OCI-M1 (cell line): ENCODE measurements around the gene OCRL.
A peak's percentile ranks its signal among the peaks of the same experiment; 100 is the strongest.

Experiments
- DNase-seq: peaks from one replicate; lab custom pipeline; 2025; lab: John Stamatoyannopoulos, UW

Gene OCRL

DNA sequence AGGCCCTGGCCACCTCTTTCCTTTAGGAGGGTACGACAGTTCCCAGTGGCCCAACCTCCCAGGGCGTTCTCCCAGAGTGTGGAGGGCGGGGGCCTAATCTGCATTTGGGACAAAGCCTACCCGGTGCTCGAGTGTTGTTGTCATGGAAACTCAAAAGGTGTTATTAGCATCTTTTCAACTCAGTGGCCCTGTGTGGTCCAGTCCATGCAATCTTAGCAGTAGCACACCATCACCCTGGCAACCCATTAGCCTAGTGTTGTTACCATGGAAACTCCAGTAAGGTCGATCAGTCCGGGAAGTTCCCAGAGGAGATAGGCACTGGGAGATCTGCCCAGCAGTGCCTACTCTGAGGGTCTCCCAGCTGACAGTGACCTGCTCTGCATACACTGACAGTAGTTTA is 94.5 kb downstream of the OCRL start:
- no peak for DNase-seq

DNA sequence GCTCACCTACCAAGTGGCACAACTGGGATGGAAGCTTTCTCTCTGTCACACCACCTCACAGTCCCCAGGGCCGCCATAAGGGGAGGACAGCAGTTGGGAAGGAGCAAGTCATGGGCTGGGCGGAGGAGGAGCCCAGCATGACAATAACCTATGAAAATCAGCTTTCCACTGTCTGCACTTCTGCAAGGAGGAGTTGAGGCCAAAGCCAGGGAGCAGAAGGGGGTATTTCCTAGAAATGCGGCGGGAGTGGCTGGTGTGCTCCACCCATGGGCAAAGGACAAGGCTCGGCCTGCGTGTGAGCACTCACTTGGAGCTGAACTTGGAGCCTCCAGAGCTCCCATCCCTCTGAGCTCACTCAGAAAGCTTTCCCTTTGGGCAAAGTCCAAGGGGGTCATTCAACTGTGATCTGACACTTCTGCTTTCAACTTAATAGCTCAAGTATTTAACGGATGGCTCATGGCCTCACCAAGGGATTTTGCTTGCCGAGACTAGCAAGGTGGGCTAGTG is 96.2 kb downstream of the OCRL start:
- peak; percentile 32 for DNase-seq

DNA sequence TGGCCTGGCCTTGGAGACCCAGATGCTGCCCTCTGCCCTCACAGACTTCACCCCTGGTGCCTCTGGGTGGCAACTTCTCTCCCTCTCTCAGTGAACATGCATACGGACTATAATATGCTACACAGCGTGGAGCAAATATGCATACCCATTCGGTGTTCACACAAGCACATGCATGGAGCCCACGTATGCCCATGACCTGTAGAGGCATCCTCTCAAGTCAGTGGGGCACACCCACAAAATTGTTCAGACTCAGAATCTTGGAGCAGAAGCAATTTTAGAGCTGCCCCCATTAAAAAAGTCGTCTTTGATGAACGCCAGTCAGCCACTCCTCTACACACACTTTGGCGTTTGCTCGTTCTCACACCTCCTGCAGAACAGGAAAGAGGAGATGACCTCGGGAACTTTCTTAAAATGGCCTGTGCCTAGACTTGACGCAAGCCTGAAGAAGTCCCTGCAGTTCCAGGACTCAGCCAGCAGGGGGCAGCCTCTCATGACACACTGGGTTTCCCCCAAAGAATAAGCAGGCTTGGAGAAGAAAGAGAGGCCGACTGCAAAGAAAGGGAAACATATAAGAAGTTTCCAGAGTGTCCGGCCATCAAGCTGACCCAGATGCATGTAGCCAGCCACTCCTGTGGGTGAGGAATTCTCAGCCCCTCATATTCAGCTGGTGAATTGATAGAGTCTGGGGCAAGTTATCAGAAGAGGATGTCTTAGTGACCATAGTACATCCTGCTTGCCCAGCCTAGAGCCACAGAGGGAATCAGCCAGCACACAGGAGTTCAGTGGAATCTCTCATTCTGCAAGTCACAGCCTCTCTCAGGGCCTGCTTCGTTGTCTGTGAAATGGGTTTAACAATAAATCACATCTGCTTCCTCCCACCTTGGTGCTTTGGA is 97.4 kb downstream of the OCRL start:
- peak; percentile 80 for DNase-seq

DNA sequence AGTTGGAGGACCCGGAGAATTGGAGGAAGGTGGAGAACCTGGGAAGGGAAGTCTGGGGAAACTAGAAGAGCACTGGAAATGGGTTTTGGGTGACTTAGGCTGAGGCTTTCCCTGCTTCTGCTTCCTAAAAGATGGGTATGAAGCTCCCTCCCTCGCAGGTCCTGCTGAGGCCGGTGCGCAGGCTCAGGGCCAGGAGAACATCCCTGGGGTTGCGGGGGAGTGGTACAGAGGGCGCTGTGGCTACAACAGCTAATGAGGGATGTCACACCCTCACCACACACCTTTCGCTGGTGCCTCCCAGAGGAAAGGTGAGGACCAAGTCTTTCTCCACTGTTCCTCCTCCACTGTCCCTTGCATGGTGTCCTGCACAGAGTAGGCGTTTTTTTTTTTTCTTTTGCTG is 98.9 kb downstream of the OCRL start:
- no peak for DNase-seq

DNA sequence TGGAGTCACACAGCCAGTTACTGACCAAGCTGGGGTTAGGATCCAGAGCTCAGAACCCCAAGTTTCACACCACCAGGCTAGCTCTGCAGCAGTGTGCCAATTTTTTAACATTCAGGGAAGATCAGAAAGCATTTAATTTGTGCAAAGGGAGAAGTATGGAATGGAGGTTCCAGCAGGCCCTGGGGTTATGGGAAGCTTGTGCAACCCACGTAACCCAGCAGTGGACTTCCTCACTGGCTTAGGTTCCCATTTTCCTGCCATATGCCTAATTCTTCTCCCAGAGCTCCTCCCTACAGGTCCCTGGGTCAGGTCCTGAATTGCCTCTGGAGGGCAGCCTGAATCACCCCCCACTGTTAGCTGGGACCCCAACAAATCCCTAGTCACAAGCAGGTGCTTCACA is 100.7 kb downstream of the OCRL start:
- DNase-seq: no peak

DNA sequence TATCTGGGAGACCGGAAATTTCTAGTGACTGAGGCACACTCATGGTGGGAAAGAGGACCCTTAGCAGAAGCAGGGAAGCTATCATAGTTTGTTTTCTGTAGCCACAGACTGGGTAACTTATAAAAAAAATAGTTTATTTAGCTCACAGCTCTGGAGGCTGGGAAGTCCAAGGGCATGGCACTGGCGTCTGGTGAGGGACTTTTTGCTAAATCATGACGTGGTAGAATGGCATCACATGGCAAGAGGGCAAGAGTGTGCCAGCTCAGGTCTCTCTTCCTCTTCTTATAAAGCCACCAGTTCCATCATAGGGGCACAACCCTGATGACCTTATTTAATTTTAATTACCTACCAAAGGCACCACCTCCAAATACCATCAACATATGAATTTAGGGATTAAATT is 101.4 kb downstream of the OCRL start:
- DNase-seq: no peak

DNA sequence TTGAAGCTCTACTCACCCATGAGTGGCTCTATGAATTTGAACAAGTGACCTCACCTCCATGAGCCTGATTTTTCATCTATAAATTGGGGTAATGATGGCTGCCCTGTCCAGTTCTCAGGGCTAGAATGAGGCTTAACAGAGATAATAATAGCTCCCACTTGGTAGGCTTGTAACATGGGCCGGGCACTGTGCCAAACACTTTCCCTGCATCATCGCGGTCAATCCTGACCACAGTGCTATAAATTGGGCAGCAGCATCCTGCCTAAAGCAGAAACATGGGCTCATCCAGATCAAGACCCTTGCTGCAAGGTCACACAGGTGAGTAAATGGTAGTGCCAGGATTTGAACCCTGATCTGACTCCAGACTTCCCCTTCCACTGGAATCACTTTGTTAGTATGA is 101.9 kb downstream of the OCRL start:
- DNase-seq: peak; percentile 54
